Measurements from ENCODE around the gene CAPN11. TPM values are rescaled to one million over a fixed set of nuclear protein-coding genes. Genes with fewer than 3 reads are reported as not detected.

The CAPN11 gene
- total and polyA plus RNA-seq, 7 donors = 0.05 to 0.32 (median 0.13) TPM; not detected in 3

DNA sequence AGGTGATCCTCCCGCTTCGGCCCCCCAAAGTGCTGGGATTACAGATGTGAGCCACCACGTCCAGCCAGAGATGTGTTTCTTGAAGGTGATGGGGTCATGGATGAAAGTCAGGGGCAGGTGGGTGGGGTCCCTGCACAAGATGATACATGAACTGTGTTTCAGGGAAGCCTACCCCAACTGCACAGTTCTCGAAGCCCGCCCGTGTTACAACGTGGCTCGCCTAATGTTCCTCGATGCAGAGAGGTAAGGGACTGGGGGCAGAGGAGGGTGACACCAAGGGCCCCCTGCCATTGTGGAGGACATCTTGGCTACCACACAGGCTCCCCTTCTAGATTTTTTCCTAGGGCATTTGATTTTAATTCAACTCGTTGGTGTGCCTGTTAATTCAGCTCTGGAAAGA is 11.9 kb upstream of the CAPN11 start:
- H3K36me3 ChIP-seq (ENCODE audit: insufficient read depth in 1 of 2, low read depth in 1 of 2) = peaks cover 16 to 98% of the 10 kb centered on the region in 2 donors
- no peak for ATAC-seq
- intact Hi-C loops (cut with DNase I) = no loop called here

DNA sequence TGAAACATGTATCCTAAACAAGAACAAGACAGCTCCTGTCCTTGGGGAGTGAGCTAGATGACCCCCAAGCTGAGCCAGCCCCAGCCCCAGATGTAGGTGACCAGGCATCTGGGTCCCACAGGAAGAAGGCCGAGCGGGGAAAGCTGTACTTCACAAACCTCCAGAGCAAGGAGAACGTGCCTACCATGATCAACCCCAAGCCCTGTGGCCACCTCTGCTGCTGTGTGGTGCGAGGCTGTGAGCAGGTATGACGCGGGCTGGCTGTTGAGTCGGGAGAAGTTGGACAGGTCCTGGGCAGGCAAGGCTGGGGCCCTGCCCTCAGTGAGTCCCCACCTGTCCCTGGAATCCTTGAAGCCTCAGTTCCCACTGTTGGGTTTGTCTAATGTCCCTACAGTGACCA is 11.4 kb upstream of the CAPN11 start:
- DNase-seq = no peak
- Histone ChIP-seq H3K27me3 (ENCODE audit: insufficient read depth in 3 of 3, low read length in 2 of 3) (no peaks in the 10 kb centered on the region), H3K36me3 (ENCODE audit: insufficient read depth in 1 of 2, low read depth in 1 of 2) (peaks cover 16 to 95% of the 10 kb centered on the region in 2 donors), H3K27ac (no peak overlapping the region), H3K4me1 (no peaks in the 10 kb centered on the region), H3K9me3 (no peaks in the 10 kb centered on the region), H3K4me3 (no peak overlapping the region)
- intact Hi-C loops (cut with DNase I) = no loop called here
- no peak for ATAC-seq
- TF ChIP-seq, protein P1, sequence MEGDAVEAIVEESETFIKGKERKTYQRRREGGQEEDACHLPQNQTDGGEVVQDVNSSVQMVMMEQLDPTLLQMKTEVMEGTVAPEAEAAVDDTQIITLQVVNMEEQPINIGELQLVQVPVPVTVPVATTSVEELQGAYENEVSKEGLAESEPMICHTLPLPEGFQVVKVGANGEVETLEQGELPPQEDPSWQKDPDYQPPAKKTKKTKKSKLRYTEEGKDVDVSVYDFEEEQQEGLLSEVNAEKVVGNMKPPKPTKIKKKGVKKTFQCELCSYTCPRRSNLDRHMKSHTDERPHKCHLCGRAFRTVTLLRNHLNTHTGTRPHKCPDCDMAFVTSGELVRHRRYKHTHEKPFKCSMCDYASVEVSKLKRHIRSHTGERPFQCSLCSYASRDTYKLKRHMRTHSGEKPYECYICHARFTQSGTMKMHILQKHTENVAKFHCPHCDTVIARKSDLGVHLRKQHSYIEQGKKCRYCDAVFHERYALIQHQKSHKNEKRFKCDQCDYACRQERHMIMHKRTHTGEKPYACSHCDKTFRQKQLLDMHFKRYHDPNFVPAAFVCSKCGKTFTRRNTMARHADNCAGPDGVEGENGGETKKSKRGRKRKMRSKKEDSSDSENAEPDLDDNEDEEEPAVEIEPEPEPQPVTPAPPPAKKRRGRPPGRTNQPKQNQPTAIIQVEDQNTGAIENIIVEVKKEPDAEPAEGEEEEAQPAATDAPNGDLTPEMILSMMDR (IDR thresholded peaks at IDR 0.05) = no peak
- 88 to 92% (median 90%) methylated on average over 7 of the region's 7 CpGs for WGBS, 3 donors

More for the DNA sequence above, 11.9 kb upstream of the CAPN11 start:
- Histone ChIP-seq H3K9me3 (no peaks in the 10 kb centered on the region), H3K4me1 (no peaks in the 10 kb centered on the region), H3K27ac (no peak overlapping the region), H3K27me3 (ENCODE audit: insufficient read depth in 3 of 3, low read length in 2 of 3) (no peaks in the 10 kb centered on the region), H3K4me3 (no peak overlapping the region)
- no peak for DNase-seq
- WGBS, 3 donors = 89 to 91% (median 89%) methylated on average over 10 of the region's 10 CpGs
- TF ChIP-seq, protein P1 (IDR thresholded peaks at IDR 0.05) = no peak

DNA sequence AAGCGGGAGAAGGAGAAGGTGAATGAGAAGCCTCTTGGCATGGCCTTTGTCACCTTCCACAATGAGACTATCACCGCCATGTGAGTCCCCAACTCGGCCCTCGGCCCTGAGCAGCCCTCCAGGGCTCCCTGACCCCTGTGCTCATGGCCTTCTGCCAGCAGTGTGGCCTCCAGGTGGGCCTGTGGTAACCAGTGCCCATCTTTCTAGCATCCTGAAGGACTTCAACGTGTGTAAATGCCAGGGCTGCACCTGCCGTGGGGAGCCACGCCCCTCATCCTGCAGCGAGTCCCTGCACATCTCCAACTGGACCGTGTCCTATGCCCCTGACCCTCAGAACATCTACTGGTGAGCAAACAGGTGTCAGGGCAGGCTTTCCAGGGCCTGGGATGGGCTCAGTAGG is 10.3 kb upstream of the CAPN11 start:
- DNase-seq (no peak), ATAC-seq (no peak)
- Histone ChIP-seq H3K4me1 (no peaks in the 10 kb centered on the region), H3K27me3 (ENCODE audit: insufficient read depth in 3 of 3, low read length in 2 of 3) (no peaks in the 10 kb centered on the region), H3K27ac (no peak overlapping the region), H3K9me3 (no peaks in the 10 kb centered on the region), H3K36me3 (ENCODE audit: insufficient read depth in 1 of 2, low read depth in 1 of 2) (peaks cover 16 to 95% of the 10 kb centered on the region in 2 donors), H3K4me3 (no peak overlapping the region)
- intact Hi-C loops (cut with DNase I) = no loop called here
- 77 to 89% (median 82%) methylated on average over 9 of the region's 9 CpGs for WGBS, 3 donors
- TF ChIP-seq, protein P1 (IDR thresholded peaks at IDR 0.05) = no peak

DNA sequence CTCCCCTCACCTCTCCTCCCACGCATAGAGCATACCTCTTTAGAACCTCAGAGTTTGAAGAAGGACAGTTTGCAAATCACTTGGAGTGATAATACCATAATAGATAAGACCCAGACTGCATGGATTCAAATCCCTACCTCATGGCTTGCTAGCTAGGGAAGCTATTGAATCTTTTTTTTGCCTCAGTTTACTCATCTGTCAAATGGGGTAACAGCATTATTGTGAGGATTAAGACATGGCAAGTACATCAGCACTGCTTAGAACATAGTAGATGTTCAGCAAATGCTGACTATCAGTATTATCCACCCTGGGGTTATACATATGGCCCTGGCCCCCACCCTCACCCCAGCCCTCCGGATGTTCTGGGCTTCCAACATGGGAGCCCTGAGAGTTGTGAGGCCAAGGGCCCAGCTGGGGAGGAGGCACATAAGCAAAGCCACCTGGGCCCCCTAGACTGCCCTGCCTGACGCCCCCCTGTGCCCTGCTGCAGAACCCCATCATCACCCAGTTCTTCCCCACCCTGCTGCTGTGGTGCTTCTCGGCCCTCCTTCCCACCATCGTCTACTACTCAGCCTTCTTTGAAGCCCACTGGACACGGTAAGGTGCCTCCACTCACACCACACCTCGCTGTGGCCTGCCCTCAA is 9.1 kb upstream of the CAPN11 start:
- intact Hi-C loops (cut with DNase I) = no loop called here
- DNase-seq (no peak), ATAC-seq (no peak)
- Histone ChIP-seq H3K27ac (no peak overlapping the region), H3K36me3 (ENCODE audit: insufficient read depth in 1 of 2, low read depth in 1 of 2) (peaks cover 16 to 95% of the 10 kb centered on the region in 2 donors), H3K9me3 (no peaks in the 10 kb centered on the region), H3K27me3 (ENCODE audit: insufficient read depth in 3 of 3, low read length in 2 of 3) (no peaks in the 10 kb centered on the region), H3K4me3 (no peak overlapping the region), H3K4me1 (no peaks in the 10 kb centered on the region)
- 81 to 92% (median 84%) methylated on average over 7 of the region's 7 CpGs for WGBS, 3 donors
- TF ChIP-seq, protein P1 (IDR thresholded peaks at IDR 0.05) = no peak

All from psoas muscle (tissue), 8 donors.